ENCODE results near the gene ELAC2.
"Not testable (repeated sequence)": the region's sequence is repeated elsewhere in the genome, so short reads cannot be mapped to it uniquely, and the experiment has no call there.

The ELAC2 gene

DNA sequence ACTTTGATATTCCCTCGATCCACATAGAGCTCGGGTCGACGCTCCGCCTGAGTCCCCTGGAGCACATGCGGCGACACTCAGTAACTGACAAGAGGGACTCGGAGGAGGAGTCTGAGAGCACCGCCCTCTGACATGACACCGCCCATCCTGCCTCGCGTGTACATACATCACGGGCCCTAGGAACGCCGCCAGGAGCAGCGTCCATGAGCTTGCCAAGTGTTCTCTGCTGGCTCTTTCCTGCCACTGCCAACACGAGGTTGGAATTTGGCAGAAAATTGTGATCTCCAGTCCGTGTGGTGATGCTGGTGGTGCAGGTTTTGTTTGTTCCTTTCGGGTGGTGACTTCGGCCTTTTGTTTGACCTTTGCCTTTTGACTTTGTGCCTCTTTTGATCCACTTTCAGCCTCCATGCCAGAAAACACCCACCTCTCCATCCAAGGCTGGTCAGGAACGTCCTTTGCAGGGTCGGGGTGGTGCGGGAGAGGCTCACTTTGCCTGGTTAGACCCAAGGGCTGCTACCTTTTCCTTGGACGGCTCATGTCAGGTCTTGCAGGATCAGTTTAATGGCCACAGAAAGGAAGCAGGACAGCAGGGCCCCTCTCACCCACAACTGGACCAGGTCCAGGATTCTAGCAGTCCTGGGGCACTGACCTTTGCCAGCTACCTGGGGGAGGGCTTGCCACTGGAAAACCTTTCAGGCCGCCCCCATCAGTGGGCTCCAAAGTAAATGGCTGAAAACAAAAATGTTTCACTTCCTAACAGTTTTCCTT, 27.6 kb downstream of the ELAC2 start:
- no peak for DNase-seq (ENCODE audit: low read depth)

DNA sequence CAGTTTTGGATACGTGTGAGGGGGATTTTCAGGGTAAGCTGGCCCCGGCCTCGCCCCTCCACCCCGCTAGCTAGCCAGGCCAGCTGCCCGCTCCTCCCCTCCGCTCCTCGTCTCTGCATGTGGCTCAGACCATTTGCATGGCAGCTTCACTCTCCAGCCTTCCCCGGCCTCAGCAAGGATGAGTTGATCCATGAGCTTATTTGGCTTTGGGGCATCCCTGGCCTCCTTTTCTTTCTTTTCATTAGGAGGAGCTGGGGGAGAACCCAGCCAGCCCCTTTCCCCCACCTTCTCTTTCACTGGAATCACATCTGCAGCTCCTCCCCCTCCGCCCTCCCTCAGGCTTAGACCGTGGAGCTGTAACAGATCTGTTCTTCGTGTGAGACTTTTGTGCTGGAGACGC, 30.7 kb downstream of the ELAC2 start:
- no peak for DNase-seq (ENCODE audit: low read depth)

DNA sequence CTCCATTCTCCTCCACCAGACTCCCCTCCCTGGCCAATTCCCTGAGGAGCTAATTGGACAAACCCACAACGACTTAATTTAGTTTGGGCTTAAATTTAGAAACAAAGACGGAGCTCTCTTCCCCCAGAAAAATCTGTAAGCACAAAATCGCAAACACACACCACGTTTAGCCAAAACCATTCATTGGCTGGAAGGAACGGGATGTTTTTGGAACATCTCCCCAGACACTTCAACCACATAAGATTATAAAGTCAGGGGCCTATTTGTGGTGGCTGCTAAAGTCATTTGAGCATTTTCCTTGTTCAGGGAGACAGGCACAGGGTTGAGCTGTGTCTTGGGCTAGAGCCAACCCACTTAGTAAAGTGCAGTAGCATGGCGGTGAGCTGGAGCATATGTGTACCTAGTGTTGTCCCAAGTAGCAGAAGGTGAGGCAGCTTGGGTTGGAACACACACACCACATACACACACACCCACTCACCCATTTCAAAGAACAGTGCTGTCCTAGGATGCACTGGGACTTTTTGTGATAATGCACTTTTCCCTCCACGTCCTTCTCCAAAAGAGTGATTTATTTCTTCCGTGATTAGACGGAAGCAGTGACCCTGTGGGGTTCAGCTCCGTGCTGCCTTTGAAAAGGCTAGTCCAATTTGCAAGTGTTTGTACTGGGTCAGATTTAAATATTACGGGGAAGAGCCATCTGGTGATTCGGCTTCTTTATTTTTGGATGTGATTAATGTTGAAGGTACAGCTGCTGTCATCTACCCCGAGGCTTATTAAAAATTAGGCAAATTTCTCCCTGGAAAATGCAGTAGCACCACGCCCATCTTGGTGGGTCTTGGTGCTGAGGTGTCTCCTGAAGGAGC, 32.2 kb downstream of the ELAC2 start:
- DNase-seq (ENCODE audit: low read depth): no peak

DNA sequence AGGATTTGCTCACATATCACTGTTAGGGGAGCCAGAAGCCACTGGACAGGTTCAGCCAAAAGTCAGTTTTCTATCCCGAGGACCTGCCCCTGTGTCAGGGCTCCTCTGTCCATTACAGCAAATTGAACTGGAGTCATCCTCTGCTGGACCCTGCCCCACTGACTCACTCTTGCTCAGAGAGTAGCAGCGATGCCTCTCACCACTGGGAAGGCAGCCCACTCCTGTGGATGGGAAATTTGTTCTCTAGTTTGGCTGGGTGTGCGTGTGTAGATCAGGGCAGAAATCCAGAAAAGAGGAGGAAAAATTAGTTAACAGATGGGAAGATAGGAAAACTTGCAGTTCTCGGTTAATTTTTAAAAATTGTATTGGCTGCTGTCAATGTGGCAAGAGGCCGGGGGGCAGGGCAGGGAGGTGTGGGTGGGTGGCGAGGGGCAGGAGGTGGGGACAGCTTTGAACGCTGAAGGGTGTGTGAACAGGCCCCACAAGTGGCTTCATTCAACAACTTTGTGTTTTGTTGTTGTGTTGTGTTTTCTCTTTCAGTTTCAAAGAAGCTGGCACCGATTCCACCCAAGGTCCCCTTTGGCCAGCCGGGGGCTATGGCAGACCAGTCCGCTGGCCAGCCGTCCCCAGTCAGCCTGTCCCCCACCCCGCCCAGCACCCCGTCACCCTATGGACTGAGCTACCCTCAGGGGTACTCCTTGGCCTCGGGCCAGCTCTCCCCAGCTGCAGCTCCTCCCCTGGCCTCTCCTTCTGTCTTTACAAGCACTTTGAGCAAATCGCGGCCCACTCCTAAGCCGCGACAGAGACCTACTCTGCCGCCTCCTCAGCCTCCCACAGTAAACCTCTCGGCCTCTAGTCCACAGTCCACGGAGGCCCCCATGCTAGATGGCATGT, 33.6 kb downstream of the ELAC2 start:
- peak; percentile 97 for DNase-seq (ENCODE audit: low read depth)

DNA sequence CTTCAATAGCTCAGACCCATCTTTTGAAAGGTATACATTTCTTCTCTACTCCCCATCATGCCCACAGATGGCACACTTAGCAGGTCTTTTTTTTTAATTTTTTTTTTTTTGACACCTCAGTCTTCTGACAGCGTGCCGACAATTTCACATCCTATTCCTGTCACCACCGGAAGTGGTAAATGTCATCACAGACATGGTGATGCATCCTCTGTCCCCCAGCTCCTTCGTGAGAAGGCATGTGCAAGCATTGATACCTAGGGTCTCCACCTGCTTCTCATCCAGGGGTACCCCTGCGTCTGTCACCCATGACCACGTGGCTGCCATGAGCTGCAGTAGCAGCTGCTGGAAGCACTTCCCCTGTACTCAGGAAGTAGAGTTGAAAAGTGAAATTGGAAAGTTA, 35.6 kb downstream of the ELAC2 start:
- DNase-seq (ENCODE audit: low read depth): no peak

DNA sequence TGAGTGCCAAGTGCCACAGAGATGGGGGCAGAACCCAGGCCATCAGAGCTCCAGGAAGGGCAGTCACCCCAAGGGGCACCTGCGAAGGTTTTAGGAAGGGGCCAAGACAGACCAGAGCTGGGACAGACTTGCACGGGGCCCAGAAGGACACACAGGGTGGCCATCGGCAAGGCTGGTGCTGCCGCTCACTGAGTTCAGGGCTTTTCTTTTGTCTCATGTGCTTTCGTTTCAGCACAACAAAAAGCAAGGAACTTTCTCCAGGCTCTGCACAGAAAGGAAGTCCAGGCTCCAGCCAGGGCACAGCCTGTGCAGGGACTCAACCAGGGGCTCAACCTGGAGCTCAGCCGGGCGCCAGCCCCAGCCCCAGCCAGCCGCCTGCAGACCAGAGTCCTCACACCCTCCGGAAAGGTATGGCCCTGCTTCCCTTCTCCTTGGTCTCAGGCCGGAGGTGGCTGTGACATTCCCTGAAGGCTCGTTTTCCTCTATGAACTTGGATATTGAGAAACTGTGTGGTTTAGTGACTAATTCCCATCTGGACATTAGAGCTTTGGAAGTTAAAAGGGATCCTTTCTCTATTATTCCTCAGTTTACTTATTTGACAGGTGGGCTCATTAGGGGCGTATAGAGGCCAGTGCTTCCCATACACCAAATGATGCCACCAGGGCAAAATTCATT, 37.9 kb downstream of the ELAC2 start:
- DNase-seq (ENCODE audit: low read depth): no peak

DNA sequence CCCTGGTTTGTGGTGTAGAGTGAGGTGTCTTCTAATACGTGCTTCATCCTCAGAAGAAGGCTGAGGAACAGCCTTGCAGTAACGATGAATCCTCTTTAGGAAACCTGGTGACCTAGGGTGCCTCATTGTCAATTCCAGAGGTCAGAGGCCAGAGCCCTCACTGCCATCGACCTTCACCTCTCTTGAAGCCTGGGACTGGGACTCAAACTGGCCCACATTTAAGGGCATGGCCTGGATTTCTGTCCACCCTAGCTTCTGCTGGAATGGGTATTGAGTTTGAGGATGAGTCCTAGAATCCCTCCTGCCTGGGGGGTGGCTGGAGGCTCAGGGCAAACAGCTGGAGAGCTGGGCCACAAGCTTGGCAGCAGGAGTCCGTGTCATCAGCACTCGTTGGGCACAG, 38.6 kb downstream of the ELAC2 start:
- no peak for DNase-seq (ENCODE audit: low read depth)

DNA sequence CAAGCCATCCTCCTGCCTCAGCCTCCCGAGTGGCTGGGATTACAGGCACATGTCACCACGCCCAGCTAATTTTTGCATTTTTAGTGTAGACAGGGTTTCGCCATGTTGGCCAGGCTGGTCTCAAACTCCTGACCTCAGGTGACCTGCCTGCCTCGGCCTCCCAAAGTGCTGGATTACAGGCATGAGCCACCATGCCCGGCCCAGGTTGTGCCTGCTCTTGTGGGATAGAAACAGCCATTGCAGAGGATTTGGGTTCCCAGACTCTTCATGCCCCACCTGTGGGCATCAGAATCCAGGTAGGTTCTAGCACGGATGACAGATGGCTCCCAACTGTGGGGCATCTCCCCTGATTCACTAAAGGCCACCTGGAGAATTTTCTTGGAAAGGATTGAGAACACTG, 39.0 kb downstream of the ELAC2 start:
- DNase-seq (ENCODE audit: low read depth): not testable (repeated sequence)

DNA sequence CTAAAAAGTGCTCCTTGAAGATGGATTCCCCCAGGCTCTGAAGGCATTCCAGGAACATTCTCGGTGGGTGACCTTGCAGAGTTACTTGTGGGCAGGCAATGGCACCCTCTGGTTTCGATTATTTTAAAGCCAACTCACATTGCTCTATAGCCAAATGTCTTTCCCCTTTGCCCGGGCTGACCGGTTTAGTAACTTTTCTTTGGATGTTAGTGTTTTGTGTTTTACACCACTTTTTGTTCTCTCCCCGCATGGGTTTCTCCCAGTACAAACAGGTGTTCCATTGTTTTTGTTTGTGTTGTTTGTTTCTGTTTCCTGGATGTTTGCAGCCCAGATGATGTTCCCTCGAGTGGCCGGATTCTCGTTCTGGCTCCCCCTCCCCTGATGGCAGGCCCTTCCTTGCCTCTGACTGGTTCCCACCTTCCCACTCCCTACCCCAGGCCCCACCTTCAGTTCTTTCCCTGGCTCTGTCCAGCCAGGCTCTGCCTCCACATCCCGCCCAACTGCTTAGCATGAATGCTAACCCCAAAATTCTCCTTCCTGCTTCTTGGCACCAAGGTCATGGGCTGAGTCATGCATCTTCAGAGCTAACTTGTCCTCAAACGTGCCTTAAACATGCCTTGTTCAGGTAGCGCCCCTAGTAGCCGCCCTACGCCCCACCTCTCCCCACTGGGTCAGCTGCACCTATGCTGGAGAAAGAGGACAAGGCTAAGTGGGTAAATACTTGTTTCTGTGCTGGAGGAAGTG, 40.6 kb downstream of the ELAC2 start:
- no peak for DNase-seq (ENCODE audit: low read depth)

DNA sequence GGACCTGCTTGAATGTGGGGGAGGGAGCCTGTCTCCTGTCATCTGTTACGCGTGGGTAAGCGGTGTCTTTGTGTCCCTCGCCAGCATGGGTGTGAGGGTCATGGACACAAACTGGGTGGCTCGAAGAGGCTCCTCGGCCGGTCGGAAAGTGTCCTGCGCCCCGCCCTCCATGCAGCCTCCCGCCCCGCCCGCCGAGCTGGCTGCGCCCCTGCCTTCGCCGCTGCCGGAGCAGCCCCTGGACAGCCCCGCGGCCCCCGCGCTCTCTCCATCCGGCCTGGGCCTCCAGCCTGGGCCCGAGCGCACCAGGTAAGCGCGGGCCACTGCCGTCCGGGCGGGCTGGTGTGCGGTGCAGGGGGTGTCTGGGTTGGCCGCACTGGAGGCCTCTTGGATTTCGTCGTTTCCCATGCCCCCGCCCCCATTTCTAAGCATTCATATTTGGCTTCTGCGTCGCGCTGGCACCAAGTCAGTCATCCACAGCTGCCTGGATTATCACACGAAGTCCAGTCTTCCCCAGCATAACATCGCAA, 43.8 kb downstream of the ELAC2 start:
- DNase-seq (ENCODE audit: low read depth): no peak

DNA sequence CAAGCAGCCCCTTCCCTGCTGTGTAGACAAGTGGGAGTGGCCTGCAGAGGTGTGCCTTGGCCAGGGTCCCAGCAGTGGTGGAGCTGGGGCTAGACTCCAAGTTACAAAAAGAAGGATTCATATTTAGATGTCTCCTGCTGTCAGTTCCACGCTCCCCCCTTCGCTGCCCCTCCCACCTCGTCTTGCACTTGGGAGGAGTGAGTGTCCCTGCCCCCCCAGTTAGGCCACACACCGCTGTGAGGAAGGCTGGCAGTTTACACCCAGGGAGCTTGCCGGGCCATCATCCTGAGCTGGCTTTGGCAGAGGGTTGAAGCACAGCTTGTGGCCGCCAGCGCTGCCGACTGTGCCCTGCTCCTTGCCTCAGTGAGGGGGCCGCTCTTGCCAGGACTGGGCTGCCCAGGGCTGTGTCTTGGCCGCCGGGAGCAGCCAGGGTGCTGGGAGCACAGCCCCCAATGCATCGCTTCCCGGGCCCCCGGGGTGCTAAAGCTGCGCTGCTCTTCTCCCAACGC, 44.3 kb downstream of the ELAC2 start:
- no peak for DNase-seq (ENCODE audit: low read depth)

DNA sequence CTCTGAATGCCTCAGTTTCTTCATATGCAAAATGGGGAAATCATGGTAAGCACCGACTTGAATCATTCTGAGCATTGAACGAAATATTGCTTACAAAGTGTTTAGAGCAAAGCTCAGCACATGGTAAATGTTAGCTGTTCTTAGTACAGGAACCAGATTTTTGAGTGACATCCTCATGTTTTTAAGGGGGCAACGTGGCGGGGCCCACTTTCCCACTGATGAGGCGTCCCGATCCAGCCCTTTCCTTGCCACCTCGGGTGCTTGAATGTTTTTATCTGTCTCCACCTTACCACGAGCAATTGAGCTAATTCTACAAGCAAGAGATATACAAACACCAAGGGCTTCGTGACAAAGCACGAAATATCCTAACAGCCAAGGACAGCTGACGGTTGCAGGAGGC, 49.9 kb downstream of the ELAC2 start:
- DNase-seq (ENCODE audit: low read depth): no peak

DNA sequence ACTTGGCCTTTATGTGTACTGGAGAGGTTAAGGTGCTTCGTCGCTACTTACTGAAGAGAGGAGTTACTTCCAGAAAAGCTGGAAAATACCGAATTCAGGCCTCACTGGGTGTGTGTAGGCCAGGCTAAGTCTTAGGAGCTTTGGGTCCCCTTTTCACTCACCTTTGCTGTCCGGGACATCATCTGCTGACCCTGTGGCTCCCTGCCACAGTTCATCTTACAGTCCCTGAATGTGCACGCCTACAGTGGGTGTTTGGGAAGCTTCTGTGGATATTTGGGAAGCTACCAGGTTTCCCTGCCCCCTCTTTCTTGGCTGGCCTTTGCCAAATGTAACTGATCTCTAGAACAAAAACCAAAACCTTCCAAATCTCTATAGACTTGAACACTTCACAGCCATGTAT, 51.4 kb downstream of the ELAC2 start:
- no peak for DNase-seq (ENCODE audit: low read depth)

DNA sequence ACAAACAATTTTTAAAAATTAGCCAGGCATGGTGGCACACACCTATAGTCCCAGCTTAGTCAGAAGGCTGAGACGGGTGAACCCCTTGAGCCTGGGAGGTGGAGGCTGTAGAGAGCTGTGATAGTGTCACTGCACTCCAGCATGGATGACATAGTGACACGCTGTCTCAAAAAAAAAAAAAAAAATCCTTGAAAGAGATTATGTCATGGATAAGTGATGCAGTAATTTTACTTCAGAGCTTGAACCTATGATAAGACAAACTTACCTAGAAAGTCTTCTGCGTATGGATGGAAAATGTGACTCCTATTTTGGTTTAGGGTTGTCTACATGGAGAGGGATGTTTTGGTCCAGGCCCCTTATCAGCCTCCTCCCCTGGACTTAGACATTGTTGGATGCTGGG, 51.8 kb downstream of the ELAC2 start:
- no peak for DNase-seq (ENCODE audit: low read depth)

DNA sequence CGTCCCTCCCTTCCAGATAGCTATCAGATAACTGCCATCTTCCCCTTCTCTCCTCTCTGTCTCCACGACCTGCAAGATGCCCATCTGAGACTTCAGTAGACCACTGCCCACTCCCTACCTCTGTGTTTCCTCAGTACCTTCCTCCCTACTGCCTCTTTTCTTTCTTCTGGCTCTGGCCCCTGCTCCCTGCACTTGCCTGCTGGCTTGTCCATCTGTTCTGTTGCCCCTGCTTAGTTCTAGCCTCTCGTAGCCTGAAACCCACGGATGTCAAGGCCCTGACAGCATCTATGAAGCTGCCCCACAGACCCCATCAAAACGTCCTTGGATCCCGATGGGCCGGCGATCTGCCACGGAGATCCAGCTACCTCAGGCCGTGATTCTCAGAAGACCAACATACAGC, 53.0 kb downstream of the ELAC2 start:
- DNase-seq (ENCODE audit: low read depth): no peak

DNA sequence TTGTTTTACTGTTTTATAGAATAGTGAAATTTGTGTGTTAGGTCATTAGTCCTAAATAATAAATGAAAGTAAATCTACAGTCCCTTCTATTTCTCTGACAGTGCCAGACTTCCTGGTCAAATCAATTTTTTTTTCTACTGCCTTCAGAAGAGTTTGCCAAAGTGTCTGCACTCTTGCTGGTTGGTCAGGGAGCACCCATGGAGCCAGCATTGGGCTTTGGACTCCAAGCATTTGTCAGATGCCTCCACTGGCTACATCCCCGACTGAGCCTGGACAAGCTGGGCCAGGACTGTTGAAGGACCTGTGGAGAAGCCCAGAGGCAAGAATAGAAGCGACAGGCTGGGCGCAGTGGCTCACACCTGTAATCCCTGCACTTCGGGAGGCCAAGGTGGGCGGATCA, 53.7 kb downstream of the ELAC2 start:
- DNase-seq (ENCODE audit: low read depth): no peak

DNA sequence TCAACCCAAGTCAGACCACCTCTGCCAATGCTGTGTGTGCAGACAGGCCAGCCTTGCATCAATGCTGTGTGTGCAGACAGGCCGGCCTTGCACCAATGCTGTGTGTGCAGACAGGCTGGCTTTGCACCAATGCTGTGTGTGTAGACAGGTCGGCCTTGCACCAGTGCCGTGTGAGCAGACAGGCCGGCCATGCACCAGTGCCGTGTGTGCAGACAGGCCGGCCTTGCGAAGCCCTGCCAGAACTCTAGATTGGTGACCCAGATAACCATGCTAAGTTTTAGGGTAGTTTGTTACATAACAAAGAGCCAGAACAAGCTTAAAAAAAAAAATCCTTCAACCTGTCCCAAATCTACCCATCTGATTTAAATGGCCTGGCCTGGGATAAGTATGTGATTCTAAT, 54.3 kb downstream of the ELAC2 start:
- no peak for DNase-seq (ENCODE audit: low read depth)

DNA sequence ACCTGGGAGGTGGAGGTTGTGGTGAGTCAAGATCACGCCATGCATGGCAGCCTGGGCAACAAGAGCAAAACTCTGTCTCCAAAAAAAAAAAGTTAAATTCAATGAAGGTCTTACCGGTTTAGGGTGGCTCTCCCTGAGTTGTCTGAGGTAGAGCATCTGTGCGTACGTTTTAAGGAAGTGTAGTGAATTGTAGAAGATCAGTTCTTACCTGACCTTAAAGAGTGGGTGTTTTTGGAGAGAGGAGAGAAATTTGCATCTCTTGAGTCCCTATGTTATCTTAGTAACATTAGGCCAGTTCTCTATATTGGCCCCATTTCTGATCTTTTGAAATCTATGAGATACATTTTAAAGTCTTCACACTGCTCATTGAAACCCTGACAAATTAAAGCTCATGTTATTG, 56.2 kb downstream of the ELAC2 start:
- DNase-seq (ENCODE audit: low read depth): no peak

DNA sequence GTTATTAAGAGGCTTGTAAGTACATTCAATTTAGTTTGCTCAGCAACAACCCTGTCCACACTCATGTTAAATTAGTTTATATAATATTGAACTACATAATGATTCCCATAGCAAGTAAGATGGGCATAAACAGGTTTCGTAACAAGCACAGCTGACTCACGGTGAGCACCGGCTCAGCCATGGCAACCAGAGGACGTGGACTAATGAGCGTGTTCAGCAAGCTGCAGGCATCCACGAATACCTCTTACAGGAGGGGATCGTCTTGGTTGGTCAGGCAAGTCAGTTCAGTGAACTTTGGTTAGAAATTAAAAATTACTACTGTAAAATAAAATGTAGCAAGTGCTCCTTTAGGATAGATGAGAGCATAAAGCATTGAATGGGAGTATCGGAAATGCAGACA, 58.4 kb downstream of the ELAC2 start:
- DNase-seq (ENCODE audit: low read depth): peak; percentile 23

DNA sequence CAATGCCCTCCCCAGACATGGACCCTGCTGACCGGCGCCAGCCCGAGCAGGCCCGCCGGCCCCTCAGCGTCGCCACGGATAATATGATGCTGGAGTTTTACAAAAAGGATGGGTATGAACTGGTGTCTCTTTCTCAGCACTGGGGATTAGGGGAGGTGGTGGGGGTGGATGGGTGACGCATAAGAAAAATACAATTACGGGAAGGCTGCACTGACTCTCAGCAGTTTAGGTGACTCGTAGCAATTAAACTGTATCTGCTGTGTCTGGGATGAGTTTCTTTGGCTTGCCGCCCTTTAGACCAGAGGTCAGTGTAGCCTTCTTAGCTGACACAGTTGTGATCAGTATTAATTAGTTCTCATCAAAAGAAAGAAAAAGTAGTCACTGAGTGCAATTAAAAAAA, 59.0 kb downstream of the ELAC2 start:
- peak; percentile 50 for DNase-seq (ENCODE audit: low read depth)

DNA sequence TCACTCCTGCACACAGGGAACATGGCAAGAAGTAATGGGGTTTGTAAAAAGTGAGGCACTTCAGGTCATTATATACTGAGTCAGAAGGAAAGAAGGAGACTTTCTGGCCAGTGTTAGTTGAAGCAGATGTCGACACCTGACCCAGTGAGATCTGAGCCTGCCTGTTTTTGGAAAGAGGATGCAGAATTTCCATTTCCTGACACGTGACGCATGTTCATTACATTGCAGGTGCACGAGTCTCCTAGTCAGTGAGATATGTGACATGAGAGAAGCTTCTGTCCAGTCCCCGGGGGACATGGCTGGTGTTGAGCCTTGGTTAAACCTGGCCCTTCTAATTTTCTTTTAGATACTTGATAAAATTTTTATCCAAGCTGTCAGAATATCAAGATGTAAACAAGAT, 62.3 kb downstream of the ELAC2 start:
- DNase-seq (ENCODE audit: low read depth): no peak

All from GM04504 (cell line).